NCI-H146 treated with DMSO at 0.1 percent for 48 hours (cell line): ENCODE data around the gene PITPNB.

ENCODE experiments used
- DNase-seq: peaks from one replicate; lab custom pipeline; 2025; ENCODE audit not compliant: unreplicated experiment; lab: John Stamatoyannopoulos, UW

The PITPNB gene

GRCh38 chr22:27835446-27835845 lies 83.6 kb downstream of the PITPNB start:
- DNase-seq, result no peak

- no peak for DNase-seq
Observed at GRCh38 chr22:27834364-27835185, 84.5 kb downstream of the PITPNB start.

DNA sequence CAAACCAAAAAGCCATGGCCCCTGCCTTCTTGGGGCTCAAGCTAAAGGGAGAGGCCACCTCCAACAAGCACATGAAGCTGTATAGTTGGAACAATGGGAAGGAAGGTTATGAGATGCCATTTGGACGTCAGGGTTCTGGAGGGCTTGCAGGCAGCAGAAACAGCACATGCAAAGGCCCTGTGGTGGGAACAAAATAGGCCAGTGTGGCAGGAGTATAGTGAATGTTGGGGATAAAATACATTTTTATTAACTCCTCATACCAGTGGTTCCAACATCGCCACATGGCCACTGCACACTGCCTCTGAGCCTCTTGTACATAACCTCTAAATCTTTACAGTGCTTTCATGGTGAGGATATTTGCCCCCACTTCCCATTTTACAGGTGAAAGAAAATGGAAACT lies 85.3 kb downstream of the PITPNB start:
- no peak for DNase-seq

GRCh38 chr22:27832606-27833005 lies 86.5 kb downstream of the PITPNB start:
- no peak for DNase-seq

DNA sequence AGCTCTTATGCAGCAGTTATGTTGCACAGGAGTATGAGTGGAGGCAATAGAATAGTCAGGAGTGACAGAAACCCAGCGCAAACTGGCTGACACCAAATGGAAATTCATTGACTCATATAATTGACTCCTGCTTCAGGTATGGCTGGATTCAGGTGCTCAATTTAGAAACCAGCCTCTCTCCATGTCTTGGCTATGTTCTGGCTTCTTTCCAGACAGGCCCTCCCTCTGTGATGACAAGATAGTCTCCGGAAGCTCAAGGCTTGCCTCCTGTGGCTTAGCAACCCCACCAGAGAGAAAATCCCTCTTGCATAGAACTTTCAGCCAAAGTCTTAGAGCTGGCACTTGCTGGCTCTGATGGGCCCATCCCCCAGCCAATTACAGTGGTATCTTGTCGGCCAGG lies 89.4 kb downstream of the PITPNB start:
- DNase-seq, result no peak

GRCh38 chr22:27827604-27828587 lies 91.2 kb downstream of the PITPNB start:
- DNase-seq, result no peak

DNA sequence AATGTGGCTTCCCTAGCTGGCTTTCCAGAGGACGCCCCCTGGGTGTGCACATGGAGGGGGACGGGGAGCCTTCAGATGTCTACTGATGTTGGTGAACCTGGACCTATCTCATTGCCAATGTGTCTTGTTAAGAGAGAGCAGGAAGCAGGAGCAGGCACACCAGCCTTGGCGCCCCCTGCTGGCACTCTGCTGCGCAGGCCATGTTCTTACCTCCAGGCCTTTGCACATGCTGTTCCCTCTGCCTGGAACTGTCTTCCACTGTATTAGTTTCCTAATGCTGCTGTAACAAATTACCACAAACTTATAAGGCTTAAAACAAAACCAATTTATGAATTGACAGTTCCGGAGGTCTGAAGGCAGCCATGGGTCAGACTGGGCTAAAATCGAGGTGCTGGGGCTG lies 93.9 kb downstream of the PITPNB start:
- no peak for DNase-seq

DNA sequence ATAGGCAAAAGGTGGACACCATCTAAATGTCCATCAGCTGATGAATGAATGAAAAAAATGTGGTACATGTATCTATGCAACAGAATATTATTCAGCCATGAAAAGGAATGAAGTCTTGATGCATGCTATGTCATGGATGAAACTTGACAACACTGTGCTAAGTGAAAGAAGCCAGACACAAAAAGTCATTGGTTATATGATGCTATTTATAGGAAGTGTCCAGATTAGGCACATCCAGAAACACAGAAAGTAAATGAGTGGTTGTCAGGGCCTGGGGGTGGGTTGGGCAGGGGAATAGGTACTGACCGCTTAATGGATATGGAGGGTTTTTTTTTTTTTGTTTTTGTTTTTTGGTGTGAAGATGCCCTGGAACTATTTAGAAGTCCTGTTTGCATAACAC lies 95.8 kb downstream of the PITPNB start:
- no peak for DNase-seq

GRCh38 chr22:27820896-27821866 lies 97.9 kb downstream of the PITPNB start:
- DNase-seq, result no peak

DNA sequence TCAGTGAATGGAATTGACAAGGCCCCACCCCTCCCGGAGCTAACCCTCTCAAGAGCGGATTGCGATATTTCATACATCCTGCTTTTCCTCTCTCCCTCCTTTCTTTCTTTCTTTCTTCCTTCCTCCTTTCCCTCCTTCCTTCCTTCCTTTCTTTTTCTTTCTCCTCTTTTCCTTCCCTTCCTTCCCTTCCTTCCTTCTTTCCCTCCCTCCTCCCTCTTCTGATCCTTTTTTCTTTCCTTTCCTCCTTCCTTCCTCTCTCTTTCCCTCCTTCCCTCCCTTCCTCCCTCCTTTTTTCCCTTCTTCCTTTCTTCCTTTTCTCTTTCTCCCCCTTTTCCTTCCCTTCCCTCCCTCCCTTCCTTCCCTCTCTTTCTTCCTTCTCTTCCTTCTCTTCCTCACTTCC lies 102.5 kb downstream of the PITPNB start:
- no peak for DNase-seq

GRCh38 chr22:27815826-27816530 lies 103.1 kb downstream of the PITPNB start:
- no peak for DNase-seq

DNA sequence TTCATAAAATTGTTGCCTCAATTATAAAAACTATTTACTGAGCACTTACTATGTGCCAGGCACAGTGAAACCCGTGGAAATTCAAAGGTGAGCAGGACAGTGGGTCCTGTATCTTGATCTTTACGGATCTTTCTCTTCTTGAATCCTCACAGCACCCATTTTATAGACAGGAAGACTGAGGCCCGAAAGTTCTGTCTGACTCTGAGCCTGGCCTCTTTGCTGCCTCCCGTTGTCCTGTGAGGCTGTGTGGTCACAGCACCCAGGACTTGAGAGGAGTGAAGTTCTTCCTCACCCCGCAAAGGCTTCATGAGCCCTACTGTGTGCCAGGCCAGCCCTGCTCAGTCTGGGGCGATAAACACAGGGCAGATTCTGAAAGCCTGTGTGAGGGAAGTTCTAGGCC lies 104.1 kb downstream of the PITPNB start:
- no peak for DNase-seq

DNA sequence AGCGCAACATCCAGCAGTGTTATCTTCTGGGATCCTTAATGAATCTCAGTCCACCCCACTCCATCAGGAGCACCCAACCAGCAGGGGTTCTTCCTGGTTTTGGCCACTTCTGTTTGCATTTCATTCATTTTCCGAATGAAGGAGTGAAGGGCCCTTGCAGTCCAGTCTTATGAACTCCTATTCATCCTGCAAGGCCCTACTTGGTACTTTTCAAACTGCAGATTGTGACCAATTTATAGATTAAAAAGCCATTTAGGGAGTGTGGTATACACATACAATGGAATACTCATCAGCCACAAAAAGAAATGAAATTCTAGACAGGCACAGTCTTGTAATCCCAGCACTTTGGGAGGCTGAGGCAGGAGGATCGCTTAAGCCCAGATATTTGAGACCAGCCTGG lies 107.3 kb downstream of the PITPNB start:
- DNase-seq, result no peak

DNA sequence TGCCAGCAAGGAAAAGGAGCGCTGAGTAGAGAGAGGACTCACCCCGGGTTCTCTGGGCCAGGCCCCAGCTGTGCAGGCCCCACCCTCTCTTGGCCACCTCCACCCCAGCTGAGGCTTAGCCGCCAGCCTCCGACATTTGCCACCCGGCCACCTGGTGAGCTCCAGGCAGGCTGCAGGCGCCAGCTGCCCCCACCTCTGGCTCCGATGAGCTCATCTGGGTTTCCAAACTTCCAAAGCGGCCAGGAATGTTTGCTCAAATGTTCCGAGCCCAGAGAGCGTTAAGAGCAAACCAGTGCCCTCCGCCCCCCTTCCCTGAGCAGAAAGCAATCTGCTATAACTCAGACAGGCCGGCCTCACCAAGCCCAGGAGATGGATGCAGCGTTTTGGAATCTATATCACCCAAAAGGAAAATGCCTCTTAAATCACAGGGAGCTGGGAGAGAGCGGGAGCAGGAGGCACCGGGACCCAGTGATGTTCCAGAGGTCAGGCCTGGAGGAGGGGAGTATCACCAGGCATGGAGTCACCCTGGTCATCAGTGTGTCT lies 108.4 kb downstream of the PITPNB start:
- DNase-seq, result no peak

GRCh38 chr22:27809700-27810608 lies 109.1 kb downstream of the PITPNB start:
- DNase-seq, result no peak

DNA sequence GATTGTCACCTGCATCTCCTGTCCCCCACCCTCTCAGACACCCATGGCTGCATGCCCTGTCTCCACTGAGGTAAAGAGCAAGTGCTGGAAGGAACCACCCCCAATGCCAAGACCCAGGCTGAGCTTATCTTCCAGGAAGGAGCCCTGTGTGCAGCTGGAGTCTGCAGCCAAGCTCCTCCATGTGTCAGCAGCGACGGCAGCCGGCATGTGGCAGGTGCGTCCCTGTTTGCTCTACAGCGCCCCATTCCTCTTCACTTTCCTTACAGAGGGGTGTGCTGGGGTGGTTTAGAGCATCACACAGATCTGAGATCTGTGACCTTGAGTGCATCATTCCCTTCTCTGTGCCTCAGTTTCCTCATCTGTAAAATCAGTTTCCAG lies 109.8 kb downstream of the PITPNB start:
- DNase-seq, result no peak

GRCh38 chr22:27808451-27809225 lies 110.4 kb downstream of the PITPNB start:
- no peak for DNase-seq

GRCh38 chr22:27805841-27806240 lies 113.2 kb downstream of the PITPNB start:
- no peak for DNase-seq
